CD4-positive, alpha-beta T cell treated with Interleukin-2 at 100 ng/mL for 4 hours (primary cell): ENCODE measurements around the gene STYXL2.
A peak's percentile ranks its signal among the peaks of the same experiment; 100 is the strongest.

Experiments used
- DNase-seq: peaks from one replicate; pipeline ENCODE4 v3.0.0-alpha.2; 2020; ENCODE audit warnings: low spot score

STYXL2 gene

DNA sequence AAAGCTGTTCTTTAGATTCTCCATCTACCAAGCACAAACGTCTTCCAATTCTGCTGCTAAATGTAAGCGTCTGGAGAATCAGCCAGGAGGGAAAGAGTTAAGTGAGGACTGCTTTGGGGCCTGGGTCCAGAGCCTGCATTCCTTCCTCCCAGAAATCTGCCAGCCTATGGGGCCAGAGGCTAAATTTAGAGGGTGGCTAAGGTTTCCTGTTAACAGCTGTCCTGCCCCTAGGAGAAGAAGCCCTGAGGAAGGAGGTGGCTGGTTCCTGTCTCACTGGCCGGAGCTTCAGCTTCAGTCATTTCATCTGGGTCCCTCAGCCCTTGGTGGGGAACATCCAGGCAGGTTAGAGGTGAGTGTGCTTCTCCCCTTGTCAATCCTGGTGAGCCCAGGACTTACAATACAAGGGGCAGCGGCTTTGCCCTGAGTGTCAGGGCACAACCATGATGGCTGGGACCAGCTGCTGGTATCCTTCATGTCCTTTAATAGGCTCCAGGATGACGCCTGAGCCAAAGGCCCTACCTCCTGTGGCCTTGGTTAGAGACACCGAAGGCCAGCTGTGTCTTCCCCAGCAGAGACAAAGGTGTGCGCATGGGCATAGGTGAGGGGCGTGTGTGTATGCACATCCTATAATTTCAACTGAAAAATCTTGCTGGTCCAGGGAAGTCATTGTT lies at the start of gene STYXL2:
TSS of gene STYXL2 (plus strand) at position 230 of the 671 bp plus-strand sequence. CDS start 775 bp downstream, outside the sequence.
- DNase-seq, result no peak

DNA sequence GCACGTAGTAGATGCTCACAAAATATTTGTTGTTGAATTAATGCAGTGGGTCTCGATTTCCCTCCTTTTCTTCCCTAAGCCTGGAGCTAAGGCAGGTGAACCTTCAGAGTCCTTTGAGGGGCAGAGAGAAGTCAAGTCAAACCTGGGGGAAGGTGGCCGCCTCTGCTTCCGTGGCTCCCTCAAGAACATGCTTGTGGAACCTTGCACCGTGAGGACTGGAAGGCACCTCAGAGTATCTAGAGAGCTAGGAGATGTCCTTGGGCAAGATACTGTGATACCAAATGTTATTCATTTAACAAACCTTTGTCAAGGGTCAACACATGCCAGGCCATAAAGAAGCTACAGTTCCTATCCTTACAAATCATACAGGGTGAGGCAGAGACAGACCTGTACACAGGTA lies 42.0 kb upstream of the STYXL2 start:
- no peak for DNase-seq

DNA sequence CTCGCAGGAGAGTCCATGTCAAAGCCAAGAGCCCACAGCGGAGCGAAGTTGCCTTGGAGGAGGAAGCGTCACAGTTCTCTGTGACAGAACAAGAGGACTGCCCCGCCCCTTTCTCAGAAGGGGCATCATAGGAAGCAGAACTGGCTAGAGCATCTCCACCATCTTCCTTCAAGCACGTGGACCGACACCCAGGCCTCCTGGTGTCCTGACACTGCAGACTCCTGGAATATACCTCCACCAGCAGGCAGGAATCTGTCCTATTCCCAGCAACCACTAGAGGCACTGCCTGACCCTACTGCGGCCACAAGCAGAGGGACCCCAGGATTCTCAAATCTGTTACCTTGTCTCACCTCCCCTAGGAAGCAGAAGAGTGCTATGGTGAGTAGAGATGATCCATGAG lies 41.5 kb upstream of the STYXL2 start:
- no peak for DNase-seq

DNA sequence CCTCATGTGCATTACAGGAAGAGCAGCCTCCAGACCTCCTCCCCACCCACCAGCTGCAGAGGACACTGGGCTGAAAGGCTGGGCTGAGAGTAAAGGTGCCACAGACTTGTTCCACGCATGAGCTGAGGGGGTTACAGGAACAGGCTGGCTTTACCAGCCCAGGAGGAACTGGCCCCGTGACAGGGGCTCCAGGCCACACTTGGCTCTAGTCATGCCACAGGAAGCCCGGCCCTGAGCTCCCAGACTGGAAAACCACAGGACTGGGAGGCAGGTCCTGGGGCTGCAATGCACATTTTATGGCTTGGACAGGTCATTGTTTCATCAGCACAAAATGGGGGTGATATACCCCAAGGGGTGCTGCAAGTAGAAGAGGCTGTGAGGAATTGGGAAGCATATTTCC lies 39.3 kb upstream of the STYXL2 start:
- DNase-seq, result no peak

DNA sequence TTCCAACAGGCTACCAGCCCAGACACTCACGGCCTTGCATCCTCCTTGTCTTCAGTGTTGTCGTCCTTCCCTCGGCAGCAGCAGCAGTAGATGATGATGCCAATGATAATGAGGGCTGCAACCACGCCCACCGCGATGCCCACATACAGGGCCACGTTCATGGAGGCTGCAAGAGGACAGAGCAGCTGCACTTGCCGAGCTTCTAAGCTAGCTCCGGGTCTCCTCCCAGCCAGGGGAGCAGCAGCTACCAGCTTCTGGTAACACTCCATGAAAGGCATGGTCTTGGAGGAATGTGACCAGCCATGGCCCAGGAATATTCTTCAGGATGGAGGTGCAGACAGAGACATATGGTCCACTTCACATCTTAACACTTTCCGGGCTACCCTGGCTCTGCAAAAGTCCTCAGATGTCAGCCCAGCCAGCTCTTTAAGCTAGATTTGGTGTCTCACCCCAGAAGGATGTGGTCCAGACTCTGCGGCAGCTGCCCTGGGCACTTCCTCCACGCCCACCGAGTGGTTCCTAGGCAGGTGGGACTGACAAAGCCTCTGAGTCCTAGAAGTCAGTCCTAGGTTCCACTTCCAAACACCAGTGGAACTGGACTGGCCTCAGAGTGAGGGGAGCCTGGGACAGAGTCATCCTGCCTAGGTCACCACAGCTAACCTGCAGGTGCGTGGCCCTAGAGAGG lies 38.8 kb upstream of the STYXL2 start:
- no peak for DNase-seq

DNA sequence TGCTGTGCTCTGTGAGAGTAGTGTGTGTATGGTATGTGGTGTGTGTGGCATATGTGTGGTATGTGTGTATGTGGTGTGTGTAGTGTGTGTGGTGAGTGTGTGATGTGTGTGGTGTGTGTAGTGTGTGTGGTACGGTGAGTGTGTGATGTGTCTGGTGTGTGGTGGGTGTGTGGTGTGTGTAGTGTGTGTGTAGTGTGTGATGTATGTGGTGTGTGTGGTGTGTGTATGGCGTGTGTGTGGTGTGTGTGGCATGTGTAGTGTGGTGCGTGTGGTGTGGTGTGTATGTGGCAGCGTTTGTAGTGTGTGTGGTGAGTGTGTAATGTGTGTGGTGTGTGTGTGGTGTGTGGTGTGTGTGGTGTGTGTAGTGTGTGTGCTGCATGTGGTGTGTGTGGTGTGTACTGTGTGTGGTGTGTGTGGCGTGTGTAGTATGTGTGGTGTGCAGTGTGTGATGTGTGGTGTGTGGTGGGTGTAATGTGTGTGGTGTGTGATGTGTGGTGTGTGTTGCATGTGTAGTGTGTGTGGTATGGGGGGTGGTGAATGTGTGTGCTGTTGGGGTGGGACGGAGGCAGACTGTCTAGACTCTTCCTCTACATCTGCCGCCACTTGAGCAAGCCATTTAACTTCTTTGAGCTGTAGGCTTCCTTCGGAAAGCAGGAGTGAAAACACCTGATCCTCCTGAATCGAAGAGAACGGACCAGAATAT lies 37.2 kb upstream of the STYXL2 start:
- DNase-seq, result no peak

DNA sequence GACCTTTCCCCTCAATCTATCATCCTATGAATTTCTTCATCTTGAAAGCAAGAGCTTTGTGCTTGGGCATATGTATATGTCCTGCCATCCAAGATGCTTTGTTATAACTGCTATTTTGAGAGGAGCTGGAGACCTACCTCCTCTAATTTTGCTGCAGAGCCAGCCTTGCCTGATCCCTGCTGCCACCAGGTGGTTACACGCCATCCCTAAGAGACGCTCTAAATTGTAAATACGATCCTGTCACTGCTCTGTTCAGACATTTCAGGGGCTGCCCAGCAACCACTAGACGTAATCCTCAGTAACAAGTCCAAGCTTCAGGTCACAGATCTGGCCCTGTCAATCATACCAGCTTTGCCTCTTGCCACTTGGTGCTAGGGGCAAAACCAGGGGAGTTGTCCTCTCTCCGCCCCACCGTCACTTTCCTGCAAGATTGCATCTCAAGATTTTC lies 36.6 kb upstream of the STYXL2 start:
- DNase-seq, result no peak

DNA sequence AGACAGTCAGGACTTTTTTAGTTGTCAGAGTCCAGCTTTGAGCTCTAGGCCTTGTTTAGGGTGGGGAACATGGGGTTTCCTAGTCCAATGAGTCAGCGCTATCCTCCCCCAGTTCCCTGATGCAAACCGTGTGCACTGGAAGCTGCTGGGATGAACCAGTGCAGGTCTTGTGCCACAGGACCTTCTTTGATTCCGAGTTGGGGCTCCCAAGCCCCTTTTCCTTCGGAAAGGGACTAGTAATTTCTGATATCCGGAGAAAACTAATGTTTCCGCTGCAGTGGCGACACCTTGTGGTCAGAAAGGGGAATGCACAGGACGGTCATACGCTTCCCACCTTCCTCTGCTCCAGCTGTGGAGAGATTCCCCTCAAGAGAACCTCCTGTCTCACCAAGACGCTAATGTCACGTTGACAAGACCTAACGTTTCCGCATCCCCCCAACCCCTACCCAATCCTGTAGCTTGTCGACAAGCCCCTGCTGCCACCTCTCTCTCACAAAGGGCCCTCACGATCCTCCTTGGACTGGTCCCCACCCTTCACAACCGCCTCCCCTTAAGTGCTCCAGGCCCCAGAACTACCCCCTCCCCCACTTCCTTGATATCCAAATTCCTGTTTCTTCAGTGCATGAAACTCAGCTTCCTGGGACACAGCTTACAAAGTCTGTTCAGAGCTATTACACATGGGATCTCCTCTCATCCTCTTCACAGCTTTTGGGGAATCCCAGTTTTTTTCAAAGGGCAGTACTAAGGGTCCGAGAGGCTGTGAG lies 34.6 kb upstream of the STYXL2 start:
- DNase-seq, result peak; percentile 73

DNA sequence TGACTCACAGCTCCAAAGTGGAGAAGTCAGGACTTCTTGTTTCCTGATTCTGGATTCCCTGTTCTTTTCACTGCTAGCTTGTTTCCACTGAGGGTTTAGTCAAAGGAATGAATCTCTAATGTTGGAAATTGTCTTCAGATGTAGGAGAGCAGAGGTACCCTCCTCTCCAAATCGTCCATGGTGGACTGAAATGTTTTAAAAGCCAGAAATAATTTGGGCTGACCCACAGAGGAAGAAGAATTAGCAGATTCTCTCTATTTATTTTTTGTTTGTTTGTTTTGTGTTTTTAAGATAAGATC lies 34.1 kb upstream of the STYXL2 start:
- DNase-seq, result no peak

DNA sequence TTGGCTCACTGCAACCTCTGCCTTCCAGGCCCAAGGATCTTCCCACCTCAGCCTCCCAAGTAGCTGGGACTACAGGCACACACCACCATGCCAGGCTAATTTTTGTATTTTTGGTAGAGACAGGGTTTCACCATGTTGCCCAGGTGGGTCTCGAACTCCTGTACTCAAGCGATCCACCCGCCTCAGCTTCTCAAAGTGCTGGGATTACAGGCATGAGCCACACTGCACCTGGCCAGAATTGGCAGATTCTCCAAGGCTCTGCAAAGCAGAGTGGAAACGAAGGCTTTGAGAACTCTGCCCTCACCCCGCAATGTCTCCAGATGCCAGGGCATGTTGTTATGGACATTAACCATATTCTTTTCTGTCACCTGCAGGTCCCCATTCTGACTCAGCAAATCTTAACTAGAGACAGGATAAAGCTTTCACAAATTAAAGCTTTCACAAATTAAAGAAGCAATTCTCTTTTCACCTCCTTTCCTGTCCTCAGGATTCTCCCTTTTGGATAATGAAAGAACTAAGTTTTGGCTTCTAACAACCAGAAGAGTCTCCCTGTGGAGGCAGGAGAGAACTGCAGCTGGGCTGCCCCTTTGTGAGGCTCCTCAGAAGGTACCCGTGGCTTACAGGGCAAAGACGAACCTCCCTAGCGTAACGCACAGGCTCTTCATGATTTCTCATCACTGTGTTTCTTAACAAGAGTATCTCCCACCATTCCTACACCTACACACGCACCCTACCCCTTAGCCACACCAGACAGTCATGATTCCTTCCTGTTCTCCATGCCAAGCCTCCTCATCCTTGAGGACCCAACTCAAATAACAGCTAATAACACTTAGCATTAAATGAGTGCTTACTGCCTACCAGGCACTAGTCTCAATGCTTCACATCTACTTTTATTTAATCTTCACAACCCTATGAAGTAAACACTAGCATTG lies 33.5 kb upstream of the STYXL2 start:
- DNase-seq, result no peak

DNA sequence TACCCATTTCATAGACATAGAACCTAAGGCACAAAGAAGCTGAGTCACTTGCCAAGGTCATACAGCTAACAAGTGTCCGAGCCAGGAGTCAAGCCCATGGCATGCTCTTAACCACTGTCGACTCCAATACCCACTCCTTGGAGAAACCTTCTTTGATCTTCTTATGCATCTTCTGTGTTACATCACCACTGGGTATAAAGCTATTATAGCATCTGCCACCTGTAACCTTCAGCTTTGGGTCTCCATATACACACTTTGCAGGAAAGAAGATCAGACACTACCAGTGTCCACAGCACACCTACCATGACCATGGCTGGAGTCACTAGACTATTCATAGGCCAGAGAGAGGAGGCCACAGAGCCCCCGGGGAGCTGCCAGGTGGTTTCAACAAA lies 32.8 kb upstream of the STYXL2 start:
- no peak for DNase-seq

DNA sequence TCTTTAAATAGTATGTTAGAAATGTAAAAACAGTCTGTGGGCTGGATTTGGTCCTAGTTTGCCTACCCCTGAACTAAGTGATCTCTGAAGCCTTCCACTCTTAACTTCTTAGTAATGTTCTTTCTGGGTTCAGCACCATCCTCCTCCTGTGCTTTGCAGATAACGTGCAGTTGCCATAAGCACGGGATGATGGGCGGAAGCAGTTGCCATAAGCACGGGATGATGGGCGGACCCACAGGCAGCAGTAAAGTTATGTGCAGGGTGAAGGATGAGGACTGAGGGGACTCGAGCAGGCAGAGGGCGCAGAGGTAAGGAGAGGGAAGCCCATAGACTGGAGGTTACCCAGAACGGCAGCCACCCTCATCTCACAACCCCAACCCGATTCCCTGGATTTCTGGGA lies 29.3 kb upstream of the STYXL2 start:
- DNase-seq, result no peak

DNA sequence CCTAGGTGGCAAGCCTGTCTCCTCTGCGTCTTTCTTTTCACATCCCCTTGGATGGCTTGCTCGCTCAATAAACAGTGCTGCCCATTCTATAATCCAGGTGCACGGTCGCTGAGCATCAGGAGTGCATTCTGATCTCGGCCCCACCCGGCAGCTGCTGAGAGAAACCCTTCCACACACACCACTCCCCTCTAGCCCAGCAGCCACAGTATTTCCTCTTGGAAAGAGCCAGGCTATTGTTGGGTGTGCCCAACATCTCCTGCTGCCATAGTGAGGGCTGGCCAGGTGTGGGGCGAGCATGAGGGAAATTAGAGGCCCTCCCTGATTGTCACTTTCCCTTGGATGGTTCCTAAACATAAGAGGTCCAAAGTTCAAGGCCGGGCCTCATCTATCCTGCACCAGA lies 28.4 kb upstream of the STYXL2 start:
- no peak for DNase-seq

DNA sequence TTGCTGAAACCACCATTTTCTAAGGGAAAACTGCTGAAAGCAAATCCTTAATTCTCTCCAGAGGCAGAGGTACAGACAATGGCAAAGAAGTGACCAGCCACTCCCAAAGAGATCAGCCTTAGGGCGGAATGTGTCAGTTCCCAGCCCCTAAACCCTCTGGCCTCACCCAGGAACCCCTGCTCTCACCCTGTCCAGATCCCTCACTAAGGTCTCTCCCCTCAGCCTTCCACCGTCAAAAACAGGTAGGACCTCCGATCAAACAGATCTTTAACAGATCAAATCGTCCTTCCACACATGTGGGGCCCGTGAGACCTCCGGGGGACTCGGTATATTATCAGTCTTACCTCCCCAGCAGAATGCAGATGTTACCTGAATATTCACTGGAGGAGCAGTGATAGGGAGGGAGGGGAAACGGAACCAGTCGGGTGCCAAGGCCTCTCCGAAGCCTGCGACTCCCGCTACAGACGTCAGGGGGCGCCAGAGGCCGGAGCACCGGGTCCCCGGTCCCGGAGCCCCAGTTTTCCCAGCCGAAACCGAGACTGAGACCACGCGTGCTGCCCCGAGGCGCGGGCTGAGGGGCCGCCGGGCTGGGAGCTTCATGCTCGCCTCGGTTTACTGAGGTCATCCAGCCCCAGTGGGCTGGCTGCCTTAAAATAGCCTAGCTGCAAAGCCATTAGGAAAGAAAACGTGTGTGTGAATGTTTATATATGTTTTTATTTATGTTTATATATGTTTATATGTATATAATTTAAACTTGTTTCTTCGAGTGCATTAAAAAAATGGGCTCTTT lies 27.3 kb upstream of the STYXL2 start:
- DNase-seq, result peak; percentile 80

DNA sequence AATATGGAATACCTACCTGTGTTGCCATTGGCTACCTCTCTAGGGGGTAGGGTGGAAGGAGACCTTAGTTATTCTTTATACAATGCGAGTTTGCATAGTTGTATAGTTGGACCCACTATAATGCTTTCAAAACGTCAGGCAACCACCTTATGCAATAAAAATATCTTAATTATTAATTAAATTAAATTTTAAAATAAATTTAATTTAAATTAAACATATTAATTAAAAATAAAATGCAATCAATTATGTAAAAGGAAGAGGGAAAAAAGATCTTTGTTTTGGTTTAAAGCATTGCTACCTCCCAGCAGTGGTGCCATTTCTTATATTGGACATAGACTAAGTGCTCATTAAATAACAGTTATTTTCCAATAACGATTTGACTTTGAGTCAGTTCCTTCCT lies 26.0 kb upstream of the STYXL2 start:
- no peak for DNase-seq

DNA sequence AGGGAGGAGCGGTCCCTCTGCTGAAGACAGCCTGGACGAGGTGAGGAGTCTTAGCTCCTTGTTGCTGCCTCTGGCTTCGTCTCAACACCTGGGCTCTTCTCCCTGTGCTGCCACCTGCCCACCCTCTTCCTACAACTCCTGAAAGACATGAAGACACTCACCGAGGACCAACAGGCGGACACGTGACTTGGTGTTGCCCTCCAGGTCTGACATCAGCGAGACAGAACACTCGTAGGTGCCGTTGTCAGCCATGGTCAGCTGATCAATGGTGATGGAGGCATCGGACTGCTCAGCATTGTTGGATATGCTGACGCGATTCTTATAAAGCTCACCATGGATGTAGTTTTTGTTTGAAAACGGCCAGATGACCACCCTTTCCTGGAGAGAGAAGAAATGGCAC lies 25.1 kb upstream of the STYXL2 start:
- no peak for DNase-seq

DNA sequence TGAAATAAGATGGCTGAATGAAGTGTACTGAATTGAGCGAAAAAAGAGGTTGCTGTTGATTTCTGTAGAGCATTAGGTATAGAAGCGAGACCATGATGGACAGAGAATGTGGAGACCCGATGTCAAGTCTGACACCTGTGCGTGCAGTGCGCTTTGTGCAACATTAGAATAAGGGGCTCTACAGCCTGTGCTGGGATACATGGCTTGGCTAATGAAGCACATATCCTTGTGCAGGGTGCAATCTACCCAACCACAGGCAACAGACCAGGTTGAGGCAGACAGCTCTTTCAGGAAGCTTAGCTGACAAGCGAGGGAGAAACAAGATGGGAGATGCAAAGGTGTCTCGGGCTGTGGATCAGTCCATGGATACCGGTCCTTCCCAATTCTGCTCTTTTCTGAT lies 22.6 kb upstream of the STYXL2 start:
- DNase-seq, result no peak

DNA sequence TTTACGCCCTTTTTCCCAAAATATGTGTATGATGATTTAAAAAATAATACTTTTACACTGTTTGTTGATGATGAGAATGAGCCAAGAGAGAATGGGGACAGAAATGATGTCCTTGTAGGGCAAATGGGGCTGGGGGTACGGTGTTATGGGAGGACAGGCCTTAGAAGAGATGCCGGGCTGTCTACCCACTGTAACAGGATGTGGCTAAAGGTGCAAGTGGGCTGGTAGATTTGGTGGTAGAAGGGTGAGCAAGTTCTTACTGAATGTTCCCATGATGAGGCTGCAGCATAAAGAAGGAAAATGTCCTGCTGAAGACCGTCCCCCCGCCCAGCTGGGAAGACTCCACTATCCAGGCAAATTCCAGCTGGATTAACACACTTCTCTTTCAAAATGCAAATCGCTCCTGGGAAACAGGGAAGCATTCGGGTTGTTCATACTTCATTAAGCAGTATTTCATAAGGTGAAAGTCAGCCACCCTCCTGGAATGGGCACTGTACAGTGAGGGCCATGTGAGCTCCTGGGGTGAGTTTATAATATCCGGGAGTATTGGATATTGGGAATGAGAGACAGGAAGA lies 17.7 kb upstream of the STYXL2 start:
- DNase-seq, result peak; percentile 8

DNA sequence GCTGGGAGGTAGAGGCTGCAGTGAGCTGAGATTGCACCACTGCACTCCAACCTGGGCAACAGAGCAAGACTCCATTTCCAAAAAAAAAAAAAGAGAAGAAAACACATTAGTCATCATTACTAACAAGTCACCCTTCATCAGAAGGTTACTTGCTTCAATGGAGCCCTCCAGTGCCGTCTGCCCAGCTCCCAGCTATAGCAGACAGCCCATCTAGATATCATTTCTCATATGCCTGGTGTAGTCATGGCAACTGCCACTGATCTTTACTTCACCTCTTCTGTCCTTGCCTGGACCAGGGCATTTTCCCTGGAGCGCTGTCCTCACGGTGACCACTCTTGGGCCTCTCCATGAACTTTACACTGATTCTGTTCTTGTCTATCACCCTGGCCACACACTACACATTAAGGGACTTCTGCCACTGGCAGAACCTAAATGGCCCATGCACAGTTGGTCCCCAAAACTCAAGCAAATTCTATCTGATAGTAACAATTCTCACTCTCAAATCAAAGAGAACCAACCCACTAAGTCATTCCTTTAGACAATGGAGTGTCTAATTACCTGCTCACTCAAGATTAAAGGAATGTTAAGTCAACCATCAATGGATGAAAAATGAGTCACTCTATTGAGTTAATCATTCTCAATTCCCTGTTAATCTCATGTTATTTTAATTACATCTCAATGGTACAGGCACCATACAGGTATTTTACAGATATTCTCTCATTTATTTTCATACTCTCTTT lies 16.6 kb upstream of the STYXL2 start:
- no peak for DNase-seq

DNA sequence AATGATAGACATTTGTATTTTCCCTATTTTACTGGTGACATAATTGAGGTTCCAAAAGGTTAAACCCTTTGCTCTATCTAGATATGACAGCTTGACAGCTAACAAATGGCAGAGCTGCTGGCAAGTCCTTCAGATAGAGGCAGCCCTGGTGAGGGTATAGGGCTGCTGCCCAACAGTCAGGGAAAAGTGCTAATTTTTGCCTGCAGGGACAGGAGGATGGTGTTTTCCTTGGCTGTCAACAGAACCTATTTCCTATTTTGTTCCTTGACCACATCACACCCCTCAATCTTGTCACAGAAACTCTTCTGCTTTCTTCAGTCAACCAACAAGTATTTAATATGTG lies 16.0 kb upstream of the STYXL2 start:
- DNase-seq, result no peak
